ENCODE results near the gene PLPP1. TPM values are rescaled to one million over a fixed set of nuclear protein-coding genes. Genes with fewer than 3 reads are reported as not detected.
"Not testable (repeated sequence)": the region's sequence is repeated elsewhere in the genome, so short reads cannot be mapped to it uniquely, and the experiment has no call there.

Gene PLPP1
- total RNA-seq, 1 donor from 2014 or later = 31.5 TPM

DNA sequence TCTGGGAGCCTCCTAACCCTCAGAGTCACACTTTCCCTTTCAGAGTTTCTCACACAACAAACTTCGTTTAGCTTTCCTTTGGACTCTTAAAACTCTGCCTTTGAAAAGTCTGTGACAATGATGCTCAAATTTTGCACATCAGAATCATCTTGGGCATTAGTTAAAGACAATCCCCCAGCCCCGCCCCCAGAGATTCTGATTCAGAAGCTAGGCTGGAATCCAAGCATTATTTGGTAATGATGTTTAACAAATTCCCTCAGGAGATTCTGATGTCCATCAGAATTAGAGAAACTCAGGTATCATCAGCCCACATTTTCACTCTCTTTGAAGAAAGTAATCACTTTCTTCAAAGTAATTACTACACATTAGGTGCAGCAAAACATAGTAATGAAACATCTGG, 9.6 kb upstream of the PLPP1 start:
- DNase-seq = no peak

DNA sequence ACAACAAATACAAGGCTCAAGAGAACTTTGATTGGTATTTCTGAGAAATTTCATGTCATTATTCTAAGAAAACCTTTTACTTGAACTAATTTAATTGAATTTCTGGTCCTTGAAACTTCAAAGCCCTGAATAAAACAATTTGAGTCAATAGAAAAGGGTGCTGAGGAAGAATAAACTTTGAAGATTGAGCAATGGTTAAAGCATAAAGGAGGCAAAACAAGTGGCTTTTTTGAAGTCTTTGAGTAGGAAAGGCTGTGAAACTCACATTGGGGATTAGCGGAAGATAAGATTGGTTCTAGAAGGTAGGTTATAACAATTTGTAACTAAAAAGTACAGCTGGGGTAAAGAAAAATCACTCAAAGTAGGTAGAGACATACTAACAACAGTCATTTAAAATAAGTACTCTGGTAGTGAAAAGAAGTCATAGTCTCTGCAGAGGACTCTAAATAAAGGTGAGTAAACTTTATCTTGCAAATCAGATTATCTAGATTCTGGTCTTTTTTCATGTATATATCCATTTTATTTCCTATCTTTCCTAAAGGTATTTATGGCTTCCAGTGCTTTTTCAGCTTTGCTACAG, 6.4 kb upstream of the PLPP1 start:
- DNase-seq = no peak

DNA sequence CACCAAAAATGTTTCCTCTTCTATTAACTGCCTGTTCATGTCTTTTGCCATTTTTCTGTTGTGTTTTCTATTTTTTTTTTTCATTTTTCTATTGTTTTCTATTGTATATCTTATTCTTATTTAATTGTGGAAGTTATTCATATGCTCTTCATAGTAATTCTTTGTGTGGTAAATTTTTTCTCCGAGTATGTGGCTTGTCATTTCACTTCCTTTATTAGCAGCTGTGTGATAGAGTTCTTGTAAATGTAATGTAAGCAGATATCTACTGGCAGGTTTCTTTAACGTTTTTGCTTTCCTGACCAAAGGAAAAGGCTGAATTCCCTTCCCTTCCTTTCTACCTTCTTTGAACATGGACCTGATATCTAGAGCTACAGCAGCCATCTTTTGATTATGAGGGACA, 5.8 kb upstream of the PLPP1 start:
- DNase-seq = no peak

DNA sequence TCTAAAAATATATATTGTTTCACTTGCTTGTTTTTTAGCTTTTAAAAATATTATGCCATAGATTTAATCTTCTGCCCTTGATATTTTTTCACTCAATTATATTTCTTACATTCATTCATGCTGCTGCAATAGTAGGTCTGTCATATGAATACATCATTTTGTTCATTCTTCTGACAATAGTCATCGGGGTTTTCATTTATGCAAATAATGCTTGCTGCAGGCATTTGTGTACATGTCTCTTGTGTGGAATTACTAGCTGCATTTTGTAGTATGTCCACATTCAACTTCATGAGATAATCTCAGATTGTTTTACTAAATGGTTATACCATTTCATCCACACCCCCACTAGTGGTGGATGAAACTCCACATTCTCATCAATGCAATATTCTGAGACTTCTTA, 5.3 kb upstream of the PLPP1 start:
- DNase-seq = no peak

DNA sequence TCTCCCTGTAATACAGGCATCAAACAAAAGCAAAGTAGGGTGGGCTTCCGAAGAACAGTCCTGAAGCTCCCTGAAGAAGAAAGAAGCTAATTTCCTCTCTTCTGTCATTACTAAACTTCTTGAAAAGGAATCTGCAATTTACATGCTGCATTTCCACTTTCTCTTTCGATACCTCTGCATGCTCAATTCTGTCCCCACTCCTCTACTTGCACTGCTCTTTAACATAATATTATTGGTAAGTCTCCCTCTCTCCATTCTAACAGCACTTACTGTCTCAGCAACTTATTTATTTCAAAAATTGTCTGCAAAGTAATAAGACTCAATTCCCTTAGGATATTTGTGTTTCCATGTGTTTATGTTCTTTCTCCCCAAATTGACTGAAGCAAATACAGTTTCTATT, 3.9 kb upstream of the PLPP1 start:
- no peak for DNase-seq

DNA sequence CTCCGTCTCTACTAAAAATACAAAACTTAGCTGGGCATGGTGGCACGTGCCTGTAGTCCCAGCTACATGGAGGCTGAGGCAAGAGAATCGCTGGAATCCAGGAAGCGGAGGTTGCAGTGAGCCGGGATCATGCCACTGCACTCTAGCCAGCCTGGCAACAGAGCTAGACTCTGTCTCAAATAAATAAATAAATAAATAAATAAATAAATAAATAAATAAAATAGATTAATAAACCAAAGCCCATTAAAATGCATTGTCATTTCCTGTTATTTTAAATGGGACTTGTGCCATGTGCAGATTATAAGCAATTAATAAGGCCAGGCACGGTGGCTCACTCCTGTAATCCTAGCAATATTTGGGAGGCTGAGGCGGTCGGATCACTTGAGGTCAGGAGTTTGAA, 2.6 kb upstream of the PLPP1 start:
- not testable (repeated sequence) for DNase-seq

DNA sequence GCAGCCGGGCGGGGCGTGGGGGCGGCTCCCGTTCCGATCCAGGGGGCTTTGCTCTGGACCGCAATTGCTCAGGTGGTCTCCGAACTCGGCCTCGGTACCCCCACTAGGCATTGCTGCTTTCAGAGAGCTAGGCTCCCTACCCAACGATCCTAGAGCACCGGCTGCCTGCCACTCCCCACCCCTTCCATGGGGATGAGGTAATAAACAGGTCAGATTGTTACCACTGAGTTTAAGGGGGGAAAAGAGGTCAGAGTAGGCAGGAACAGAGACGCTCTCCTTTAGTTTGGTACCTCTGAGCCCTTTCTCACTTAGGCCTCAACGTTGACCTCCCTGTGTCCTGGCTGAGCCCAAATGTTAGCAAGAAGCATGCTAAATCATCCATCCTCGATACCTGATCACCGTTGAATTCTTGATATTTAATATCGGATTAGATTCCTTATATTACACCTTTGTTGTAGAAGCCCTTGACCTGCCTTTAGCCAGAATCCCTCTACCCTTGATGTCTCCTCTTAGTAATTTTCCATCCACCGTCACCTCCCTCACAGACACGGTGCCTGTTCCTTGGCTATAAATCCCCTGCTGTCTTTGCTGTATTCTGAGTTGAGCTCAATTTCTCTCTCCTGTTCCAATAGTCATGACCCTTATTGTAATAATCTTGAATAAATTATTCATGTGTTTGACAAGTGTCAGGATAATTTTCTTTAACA, 588 bp upstream of the PLPP1 start:
- no peak for DNase-seq

DNA sequence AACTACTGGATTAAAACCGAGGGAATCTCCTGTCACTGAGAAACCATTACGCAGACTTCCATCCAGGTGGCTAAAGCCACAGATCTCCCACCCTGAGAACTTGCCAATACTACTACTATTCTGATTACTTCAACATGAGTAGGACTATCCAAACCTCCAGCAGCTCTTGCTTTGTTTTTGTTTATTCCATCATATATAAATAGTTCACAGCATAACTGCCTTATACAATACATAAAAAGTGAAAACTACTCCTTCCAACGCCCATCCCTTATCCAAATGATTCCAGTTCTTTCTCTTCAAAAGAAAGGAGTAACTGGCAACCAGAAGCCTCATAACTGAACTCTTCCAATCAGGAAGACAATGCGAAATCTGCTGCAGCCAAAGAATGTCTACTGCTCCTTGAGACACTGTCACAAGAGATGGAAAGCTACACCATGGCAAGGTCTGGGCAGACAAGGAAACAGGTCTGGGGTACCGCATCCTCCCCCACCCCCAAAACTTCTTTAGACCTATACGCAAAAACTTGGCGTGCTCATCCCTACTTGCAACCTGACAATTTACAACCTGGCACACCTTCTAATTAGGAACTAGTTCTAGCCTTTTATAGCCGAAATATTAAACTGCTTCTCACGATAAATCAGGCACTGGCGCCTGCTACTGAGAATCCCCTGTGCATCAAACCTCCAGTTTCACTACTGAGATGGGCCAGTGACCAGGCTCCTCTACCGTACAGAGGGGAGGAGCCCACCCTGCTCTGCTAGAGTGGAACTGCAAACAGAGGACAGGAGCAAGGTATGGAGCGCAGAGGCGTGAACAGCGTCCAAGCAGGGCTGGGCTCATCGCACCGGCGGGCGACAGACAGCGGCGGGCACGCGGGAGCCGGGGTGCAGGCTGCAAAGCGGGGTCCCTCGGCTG, 986 bp downstream of the PLPP1 start:
- no peak for DNase-seq

DNA sequence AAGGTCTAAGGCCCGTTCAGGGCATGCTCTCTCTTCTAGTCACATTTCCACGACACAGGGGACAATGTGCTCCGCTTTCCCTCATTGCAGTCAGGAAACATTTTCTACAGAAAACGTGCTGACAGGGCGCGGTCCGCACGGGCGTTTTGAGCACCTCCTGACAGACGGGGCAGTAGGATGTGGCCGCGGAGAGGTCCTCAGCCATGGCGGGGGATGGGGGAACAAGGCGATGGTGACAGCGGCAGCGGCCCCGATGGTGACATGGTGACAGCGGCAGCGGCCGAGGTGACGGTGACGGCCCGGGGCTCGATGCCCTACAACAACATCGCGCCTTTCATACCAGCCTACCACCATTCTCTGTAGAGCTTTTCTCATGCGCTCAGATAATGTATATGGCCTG, 4.1 kb downstream of the PLPP1 start:
- no peak for DNase-seq

DNA sequence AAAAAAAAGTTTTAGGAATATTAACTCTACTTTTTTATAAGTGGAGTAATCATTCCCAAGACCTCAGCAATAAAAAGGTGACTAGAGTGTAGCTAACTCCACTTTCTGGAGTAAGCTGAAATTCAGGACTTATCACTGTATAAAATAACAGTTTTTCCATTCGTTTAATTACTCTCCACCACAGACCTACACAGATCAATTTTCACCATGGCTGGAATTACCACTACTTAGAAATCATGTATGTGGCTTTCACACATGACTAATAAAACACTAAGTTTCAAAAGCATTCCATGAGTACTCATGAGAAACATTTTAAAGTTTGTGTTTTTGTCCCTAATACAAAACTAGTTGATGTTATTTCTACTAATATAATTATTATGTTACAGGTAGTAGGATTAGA, 9.9 kb downstream of the PLPP1 start:
- DNase-seq = no peak

DNA sequence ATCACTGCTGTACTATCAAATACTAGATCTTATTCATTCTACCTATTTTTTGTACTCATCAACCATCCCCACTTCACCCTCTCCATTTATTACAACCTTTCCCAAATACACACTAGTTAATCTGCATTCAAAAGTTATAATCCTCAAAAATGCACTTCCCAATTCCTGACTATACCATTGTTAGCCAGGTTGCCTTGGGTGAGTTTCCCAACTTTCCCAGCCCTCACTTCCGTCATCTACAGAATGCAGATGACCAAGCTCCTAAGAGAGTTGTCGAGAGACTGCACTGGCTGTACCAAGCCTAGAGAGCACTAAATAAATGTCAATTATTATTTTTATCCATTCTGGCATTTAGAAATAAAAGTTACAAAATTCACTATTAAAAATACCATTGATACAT, 11.5 kb downstream of the PLPP1 start:
- DNase-seq = no peak

DNA sequence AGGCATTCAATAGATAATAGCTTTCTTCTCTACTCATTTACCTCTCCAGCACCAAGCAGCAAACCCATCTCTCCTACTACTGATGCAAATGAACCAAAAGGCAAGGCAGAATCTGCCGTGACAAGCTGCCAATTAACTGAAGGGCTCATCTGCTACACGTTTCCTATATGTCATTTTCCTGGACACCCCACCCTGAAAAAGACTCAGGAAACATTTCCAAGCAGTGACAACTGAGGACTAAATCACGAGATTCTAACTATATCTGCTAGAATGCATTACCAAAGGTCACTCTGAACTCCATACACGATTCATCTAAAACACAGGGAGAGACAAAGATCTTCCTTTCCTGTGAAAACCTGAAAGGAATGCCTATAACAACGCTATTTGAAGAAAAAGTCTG, 12.9 kb downstream of the PLPP1 start:
- no peak for DNase-seq

DNA sequence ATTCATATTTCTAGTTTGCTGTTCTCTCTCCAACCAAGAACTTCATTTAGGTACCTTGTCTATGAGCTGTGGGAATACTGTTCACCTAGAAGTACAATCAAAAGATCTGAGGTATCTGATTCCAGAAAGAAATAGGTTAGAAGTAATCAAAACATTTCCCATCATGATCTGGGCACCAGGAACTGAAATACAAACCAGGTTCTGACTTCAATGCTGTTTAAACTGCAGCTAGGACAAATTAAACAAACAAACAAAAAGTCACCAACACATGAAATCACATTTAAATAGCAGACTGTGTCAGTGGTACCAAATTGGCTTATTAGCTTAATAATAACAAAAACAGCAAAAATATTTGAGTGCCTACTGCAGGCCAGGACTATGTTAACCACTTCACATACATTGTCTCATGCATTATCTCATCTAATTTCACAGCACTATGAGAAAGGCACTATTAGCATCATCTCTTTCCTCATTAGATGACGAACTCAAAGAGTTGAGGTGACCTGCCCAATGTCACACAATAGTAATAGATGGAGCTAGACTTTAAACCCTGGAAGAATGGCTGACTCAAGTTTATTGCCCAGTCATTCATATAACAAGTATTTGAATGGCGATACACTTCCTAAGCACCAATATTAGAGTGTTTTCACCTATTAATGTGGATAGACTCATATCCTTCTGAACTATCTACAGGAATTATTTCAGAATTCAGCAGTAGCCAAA, 14.5 kb downstream of the PLPP1 start:
- no peak for DNase-seq

DNA sequence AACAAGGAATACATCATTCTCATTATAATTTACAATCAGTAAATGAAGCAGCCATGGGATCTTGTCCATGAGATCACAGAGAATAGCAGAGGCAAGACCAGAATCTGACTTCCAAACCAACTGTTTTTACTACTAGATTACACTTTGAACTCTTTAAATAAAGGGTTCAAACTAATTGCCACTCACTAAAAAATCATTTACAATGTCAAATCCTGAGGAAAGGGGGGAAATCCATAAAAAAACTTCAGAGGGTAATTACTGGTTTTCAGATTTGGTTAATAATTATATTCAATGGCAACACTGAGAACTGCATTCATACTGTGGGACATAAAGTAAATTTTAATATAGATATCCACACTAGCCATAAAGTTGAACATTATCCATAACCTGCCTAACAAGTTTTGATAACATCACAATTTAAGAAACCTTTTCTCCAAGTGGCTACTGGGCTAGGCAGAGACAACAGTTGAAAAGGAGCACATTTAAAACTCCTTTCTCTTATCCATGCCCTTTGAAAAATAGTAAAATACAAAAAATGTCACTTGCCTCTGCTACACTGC, 15.9 kb downstream of the PLPP1 start:
- DNase-seq = no peak

DNA sequence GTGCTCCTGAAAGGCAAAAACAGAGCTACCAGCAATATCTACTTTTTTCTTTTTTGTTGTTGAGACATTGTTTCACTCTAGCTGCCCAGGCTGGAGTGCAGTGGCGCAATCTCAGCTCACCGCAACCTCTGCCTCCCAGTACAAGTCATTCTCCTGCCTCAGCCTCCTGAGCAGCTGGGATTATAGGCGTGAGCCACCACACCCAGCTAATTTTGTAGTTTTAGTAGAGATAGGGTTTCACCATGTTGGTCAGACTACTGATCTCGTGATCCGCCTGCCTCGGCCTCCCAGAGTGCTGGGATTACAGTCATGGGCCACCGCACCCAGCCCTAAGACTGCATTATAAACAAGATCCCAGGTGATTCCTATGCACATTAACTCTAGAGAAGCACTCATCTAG, 17.0 kb downstream of the PLPP1 start:
- DNase-seq = no peak

DNA sequence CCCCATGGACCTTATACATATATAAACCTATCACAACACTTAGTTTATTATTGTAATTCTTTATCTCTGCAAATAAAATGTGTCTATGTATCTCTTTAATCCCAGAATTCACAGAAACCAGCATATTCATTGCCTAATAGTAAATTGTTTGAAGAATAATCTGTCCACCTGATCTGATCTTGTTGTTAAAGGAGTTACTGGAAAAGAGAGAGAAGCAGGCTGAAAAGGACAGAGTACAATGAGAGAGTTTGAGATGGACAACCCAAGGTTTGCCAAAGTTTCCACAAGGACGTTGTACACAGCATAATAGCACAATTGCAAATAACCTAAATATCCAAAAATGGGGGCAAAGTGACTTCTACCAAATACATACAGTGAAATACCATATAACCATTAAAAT, 23.8 kb downstream of the PLPP1 start:
- no peak for DNase-seq

DNA sequence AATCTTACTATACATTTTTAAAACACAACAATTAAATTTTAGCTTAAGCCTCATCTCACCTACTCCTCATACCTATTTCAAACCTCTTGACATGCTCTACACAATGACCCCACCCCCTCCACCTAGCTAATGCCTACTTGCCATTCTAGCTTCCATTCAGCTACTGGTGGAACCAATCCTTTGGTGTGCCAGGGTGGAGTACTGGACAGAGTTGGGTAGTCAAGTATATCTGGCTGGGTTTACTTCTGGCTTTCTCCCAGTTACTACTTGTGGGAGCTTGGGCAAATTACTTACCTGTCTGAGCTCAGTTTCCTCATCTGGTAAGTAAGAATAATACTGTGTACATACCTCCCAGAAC, 24.3 kb downstream of the PLPP1 start:
- DNase-seq = no peak

DNA sequence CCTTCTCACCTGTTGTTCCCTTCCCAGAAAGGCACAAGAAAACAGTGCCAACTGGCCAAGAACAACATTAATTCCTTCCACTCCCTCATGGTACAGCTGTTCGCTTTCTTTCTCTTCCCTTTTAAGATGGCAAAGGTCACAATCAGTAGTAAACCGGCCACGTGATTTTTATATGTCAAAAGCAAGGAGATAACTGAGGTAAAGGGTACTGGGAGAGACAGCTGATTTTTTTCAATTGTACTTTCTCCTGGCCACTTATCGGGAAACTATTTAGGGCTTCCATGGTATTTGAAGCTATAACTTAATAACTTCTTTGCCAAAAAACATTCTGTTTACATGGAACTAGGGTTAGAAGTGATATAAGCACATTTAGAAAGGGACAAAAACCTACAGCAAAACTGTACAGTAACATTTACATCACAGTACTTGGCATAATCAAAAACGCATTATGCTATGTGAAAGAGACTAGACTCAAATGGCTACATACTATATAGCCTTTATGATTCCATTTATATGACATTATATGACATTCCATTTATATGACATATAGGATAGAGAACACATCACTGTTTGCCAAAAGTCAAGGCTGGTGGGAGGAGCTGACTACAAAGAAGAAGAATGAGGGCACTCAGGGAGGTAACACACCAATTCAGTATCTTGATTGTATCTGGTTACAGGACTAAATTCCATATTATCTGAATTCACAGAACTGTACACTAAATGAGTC, 24.8 kb downstream of the PLPP1 start:
- DNase-seq = no peak

DNA sequence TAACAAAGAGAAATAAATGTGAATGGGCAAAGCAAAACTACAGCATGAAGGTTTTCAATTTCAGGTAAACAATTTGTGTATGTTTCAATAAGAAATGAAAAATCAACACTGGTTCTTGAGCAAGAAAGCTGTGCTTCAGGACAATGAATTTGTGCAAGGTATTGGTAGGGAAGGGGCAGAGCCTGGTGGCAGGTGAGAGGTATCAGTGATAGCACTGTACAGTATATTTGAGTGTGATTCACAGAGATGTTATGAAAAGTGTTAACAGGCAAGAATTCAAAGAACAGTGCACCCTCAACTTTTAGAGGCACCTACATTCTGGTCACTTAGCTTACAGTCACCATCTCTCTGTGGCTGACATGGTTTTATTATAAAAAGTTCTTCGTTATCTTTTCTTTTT, 25.7 kb downstream of the PLPP1 start:
- DNase-seq = no peak

DNA sequence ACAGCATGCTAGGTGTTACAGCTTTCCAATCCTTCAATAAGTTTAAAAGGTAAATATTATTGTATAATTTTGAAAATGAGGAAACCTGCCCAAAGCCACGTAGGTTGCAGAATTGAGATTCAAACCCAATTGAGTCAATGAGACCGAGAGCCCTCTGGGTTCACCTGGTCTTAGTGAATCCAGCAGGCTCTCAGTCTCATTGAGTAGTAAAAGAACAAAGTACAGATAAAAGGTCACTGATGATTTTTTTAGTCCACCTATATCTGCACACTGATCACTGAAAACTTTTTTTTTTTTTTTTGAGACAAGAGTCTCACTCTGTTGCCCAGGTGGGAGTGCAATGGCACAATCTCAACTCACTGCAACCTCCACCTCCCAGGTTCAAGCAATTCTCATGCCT, 27.2 kb downstream of the PLPP1 start:
- DNase-seq = no peak

DNA sequence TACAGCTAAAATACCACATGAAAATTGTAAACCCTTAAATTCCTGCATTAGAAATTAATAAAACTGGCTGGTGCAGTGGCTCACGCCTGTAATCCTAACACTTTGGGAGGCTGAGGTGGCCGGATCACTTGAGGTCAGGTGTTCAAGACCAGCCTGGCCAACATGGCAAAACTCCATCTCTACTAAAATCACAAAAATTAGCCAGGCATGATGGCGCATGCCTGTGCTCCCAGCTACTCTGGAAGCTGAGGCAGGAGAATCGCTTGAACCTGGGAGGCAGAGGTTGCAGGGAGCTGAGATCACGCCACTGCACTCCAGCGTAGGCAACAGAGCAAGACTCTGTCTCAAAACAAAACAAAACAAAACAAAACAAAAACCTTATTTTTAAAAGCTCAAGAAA, 29.1 kb downstream of the PLPP1 start:
- not testable (repeated sequence) for DNase-seq

DNA sequence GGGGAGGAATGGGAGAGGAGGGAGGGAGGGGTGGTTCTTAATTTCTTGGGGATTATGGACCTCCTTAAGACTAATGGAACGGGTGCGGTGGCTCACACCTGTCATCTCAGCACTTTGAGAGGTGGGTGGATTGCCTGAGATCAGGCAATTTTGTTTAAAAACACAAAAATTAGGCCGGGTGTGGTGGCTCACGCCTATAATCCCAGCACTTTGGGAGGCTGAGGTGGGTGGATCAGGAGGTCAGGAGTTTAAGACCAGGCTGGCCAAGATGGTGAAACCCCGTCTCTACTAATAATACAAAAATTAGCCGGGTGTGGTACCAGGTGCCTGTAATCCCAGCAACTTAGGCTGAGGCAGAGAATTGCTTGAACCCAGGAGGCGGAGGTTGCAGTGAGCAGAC, 30.8 kb downstream of the PLPP1 start:
- not testable (repeated sequence) for DNase-seq
